Kasumi-1 (cell line): Measurements from ENCODE around the gene EXOC6B.
A peak's percentile ranks its signal among the peaks of the same experiment; 100 is the strongest.
"Not testable (repeated sequence)": the region's sequence is repeated elsewhere in the genome, so short reads cannot be mapped to it uniquely, and the experiment has no call there.

ENCODE experiments used
- DNase-seq, 2 experiments: peaks; one replicate each; lab custom pipeline; 2025; lab: John Stamatoyannopoulos, UW

Gene EXOC6B

DNA sequence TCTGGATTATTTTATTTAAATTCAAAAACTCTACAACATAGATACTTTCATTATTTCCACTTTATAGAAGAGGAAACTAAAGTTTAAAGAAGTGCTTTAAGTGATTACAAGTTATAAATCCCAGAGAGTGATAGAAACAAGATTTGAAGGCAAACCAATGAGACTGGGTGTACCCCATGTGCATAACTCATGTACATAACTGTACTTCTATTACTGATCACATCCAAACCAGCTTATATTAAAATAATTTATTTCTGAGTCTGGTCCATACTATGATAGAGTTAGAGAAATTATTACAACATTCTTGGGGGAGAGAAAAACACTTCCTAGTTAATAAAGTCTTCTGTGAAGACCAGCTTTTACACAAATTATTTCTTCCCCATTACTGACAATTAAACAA, 221.4 kb downstream of the EXOC6B start:
- DNase-seq: no peak

DNA sequence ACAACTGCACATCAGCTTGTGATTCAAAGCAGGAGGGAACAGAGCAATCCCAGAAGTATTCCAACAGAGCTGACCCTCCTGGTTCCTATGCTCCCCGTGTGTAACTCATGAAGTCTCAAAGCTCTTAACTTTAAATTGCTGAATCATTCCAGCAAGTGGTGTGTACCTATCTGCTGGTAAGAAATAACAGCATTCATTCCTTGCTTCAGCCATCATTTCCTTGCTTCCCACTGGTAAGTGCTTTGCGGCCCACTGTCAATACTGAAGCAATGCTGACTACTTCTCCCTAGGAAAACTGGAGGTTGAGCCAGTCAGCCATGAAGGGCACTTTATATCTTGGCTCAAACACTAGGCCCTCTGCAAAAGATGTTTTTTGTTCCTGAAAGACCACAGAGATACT, 222.4 kb downstream of the EXOC6B start:
- DNase-seq: no peak

DNA sequence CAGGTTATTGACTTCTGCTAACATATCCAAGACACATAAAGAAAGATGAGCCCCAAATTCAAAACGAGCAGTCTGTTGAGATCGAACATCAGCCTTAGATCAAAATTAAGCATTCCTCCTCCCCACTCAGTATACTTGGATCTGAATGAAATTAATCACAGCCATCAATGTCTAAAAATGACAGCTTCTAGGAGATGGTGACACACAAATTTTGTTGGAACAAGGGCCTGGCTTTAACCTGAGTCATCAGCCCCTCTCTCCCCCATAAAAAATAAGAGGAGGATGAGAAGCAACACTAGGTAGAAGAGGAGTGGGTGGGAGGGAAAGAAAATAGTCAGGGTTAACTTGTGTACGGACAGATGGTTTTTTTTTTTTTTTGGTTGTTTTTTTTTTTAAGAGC, 223.1 kb downstream of the EXOC6B start:
- DNase-seq: no peak

DNA sequence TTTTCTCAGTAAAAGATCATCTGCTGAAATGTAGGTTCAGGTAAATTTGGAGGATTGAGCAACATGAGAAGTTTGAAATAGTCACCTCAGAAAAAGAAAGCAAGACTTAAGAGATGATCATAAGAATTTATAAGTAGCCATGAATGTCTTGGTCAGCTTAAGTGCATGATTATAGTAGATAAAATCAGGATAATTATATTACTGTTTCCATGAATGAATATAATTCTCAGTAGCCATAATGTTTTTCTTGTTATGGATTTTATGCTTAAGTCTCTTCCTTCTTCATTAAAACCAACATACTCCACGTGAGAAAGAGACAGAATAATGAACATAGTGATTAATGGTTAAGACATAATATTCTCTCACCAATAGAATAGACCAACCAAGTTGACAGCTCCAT, 223.7 kb downstream of the EXOC6B start:
- DNase-seq: no peak

DNA sequence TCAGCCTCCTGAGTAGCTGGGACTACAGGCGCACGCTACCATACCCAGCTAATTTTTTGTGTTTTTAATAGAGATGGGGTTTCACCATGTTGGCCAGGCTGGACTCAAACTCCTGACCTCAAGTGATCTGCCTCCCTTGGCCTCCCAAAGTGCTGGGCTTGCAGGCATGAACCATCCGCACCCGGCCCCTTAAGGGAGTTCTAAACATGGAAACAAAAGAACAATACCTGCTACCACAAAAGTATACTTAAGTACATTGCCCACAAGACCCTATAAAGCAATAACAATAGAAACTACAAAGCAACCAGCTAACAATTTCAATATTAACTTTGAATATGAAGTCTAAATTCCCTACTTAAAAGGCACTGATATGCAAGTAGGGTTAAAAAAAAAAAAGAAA, 242.0 kb downstream of the EXOC6B start:
- DNase-seq: not testable (repeated sequence)

DNA sequence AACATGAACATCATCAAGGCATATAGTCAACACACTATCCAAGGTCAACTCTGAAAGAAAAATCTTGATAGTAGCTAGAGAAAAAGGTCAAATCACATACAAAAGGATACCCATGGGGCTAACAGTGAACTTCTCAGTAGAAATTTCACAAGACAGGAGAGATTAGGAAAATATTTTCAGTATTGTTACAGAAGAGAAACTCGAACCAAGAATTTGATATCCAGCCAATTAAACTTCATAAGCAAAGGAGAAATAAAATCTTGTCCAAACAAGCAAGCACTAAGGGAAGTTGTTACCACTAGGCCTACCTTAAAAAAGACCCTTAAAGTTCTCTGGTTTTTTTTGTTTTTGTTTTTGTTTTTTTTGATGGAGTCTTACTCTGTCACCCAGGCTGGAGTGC, 242.5 kb downstream of the EXOC6B start:
- no peak for DNase-seq

DNA sequence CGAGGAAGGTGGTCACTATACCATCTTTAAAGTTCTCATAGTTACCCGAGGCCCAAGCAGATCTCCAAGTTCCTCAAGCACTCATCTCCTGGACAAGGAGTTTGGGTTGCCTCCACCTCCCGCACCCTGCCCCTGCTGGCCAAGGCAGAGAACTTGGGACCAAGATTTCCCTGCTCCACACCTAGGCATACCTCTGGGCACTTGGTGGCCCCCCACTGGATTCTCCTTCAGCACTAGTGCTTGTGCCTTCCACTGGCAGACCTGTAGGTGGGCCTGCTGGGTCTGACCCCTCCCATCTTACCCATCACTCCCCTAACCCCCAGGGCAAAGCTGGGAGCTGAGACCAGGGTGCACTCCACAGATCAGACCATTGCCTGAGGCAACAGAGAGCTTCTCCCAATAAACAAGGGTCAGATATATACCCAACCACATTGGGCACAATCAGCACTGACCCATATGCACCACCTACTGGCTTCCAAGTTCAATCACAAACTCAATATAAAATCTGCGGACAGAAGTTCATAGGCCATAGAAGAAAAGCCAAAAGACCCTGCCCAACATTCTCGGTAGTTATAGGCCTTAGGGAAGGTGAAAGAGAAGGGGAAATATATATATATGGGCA, 244.2 kb downstream of the EXOC6B start:
- no peak for DNase-seq

DNA sequence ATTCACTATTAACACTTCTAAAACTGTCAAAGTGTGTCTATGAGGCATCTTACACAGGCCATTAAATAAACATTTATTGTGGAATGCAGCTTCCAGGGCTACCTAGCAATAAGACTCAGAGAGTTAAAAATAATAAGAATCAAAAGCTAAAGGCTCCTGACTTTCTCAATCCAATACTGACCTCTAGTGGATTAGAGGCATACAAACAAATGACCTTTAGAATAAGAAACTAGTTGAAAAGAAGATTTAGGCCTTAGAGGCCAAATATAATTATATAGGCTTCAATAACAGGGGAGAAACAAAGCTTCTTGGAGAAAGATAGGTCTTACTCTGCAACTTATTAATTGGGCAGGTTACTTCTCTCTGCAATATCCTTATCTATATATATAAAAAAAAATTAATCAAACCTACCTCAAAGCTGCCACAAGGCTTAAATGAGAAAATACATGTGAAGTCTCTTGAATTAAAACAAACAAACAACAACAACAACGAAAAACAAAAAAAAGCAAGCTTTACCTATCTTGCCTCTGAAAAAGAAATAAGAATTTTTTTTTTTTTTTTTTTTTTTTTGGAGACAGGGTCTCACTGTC, 246.1 kb downstream of the EXOC6B start:
- DNase-seq: peak; percentile 80 to 90

DNA sequence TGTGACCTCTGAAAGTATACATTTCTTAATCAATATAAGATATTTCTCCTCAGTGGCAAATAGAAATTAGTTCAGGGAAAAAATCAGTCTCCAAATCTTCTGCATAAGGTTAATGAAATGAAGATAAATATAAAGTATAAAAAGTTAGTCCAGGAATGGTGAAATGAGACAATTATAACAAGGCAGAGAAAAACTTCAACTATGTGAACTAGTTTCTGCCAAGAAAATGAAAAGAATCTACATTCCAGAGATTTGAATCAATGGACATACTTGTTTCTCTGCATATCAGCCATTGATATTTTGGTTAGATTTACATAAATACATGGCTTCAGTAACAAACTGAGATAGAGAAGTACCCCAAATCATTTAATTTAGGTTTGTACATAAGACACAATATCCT, 249.0 kb downstream of the EXOC6B start:
- no peak for DNase-seq

DNA sequence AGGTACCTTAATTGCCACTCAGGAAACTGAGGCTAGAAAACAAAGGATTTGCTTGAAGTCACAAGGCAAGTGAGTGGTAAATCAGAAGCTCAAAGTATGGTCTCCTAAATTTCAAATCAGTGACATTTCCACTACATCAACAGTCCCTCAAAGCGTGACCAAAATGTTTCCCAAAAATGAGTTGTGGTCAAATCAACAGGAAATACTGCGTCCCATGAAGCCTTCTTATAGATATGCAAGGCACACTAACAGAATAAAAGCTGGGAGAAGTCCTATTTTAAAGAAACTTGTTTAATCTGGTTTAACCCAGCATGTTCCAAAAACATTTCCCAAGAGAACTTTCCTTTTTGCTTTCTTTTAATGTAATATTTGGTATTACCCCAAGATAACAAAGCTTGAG, 249.4 kb downstream of the EXOC6B start:
- no peak for DNase-seq

DNA sequence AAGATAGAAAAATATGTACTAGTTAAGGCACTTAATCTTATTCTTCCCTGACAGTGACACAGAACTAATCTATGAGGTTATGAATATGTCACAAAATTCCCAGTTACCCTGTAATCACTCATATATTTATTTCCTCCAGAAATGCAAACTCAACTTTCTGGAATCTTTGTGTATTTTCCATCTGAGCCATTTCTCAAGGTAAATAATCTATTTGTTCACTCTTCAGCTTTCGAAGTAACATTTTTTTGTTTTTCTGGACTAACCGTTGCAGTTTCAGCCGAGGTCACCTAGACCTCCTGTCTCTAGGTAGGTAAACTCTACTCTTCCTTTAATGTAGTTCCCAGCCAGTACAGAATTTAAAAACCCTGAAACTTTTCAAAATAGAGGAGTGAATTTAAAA, 250.9 kb downstream of the EXOC6B start:
- no peak for DNase-seq

DNA sequence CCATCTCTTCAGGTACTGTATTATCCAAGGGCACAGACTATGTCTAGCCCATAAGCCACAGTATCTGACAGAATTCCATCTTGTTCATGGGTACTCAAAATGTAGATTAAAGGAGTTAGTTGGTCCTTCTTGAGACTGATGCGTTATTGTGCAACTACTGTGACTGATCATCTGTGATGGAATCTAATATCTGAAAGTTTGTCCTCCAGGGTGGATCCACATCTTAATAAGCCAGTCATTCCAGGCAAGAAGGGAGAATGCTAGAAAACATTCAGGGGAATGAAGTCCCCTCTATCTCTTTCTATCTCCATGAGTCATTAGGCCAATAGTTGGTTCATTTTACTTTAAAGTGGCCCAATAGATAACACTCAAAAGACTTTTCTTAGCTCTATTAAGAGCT, 252.6 kb downstream of the EXOC6B start:
- no peak for DNase-seq

DNA sequence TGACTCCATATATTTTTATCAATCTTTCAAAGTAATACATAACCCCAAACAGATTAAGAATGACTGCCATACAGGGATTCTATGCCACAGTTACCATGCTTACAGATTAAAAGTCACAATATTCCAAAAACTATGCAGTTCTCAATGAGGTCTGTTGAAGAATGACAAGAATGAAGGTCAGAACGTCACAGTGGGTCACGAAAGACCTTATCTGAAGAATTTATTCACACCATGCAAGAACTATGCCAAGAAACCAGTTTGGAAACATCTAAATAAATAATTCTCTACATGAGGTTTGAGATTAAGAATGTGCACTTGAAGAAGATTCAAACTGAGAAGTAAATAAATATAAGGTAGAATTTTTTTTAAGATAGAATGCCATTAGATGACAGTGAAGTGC, 253.3 kb downstream of the EXOC6B start:
- no peak for DNase-seq

DNA sequence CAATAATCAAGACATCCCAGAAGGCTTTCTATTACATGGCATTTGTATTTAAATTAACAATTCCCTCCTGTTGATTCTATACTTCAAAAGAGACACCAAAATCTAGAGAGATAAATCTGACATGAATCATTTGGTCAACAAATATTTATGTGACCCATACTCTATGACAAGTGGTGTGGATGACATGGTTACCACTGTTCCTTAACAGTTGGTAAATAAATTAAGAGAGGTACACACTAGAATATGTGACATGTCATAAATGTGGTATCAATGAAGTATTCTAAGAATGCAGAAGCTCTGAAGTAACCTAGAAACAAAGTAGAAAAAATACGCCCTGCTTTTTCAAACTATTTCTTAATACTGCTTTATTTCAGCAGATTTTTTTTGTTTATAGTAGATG, 255.4 kb downstream of the EXOC6B start:
- no peak for DNase-seq

DNA sequence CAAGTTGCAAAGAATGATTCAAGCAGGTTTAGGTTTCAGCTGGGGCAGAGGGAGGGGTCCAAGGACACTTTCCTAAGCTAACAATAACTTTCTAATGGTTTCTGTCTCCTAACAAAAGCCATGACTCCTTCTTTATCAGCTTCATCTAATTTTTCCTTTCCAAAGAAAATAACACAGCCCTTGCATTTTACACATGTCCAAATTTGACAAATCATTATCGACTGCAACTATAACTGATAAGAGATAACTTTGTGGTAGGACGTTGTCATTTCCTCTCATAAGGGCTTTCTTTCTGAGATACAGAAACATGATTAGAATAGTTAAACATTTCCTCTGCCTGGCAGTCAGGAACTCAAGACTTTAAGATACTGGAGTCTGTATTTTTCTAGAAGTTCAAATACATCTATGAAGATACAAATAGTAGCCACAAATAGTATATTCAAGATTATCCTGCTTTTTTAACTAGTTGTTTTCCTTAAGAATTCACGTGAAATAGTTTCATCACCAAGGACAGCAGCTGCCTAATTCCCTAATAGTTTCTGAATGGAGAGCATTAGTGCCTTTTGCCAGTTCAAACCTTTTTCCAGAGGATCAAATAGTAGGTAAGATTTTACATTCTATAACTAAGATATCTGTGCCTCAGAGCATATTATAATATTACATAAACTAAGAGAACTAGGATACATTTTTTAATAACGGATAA, 263.2 kb downstream of the EXOC6B start:
- peak in 1 of 2 experiments; percentile 2 for DNase-seq

DNA sequence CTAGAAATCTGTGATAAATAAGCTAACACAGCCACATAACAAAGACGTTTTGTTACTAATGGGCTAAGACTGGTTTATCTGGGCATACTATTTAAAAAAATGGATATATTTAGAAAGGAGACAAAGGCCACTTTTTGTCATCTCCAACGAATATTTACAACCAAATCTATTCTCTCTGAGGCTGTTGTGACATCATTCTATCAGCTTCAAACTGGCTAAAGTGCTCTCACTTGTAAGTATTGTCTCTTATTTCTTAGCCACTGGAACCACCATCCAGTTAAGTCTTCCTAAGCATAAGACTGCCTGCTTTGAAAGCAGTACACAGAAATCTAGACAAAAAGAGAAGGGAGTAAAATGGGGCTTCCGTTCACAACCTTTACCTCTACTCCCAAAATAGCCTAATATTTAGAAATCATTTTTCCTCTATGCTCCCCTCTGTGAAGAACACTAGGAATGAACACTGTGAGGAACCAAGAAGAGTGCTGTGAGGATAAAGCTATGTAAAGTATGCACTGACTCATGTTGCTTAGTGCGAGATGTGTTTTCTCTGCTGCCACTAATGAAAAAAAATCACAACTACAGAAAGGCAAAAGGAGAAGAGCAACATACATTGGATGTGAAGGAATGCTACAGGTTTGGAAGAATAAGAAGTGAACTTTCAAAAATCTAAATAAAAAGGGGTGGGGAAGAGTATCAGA, 264.1 kb downstream of the EXOC6B start:
- DNase-seq: no peak

DNA sequence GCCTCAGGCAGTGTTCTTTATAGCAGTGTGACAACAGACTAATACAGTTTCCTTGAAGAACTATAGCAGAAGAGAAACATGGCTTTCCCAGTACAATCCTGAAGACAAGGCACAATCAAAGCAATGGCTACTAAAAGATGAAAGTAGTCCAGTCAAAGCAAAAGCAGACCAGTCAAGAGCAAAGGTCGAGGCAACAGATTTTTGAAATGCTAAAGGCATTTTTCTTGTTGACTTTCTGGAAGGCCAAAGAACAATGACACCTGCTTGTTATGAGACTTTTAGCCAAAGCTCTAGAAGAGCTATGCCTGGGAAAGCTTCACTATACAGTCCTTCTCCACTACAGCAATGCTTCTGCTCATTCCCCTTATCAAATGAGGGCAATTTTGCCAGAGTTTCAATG, 269.9 kb downstream of the EXOC6B start:
- DNase-seq: no peak

DNA sequence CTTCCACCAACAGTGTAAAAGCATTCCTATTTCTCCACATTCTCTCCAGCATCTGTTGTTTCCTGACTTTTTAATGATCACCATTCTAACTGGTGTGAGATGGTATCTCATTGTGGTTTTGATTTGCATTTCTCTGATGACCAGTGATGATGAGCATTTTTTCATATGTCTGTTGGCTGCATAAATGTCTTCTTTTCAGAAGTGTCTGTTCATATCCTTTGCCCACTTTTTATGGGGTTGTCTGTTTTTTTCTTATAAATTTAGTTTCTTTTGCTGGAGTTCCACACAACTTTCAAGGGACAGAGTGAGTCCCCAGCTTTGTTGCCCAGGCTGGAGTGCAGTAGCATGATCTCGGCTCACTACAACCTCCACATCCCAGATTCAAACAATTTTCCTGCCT, 270.5 kb downstream of the EXOC6B start:
- DNase-seq: not testable (repeated sequence)

DNA sequence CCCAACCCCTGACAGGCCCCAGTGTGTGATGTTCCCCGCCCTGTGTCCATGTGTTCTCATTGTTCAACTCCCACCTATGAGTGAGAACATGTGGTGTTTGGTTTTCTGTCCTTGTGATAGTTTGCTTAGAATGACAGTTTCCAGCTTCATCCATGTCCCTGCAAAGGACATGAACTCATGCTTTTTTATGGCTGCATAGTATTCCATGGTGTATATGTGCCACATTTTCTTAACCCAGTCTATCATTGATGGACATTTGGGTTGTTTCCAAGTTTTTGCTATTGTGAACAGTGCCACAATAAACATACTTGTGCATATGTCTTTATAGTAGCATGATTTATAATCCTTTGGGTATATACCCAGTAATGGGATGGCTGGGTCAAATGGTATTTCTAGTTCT, 270.9 kb downstream of the EXOC6B start:
- not testable (repeated sequence) for DNase-seq

DNA sequence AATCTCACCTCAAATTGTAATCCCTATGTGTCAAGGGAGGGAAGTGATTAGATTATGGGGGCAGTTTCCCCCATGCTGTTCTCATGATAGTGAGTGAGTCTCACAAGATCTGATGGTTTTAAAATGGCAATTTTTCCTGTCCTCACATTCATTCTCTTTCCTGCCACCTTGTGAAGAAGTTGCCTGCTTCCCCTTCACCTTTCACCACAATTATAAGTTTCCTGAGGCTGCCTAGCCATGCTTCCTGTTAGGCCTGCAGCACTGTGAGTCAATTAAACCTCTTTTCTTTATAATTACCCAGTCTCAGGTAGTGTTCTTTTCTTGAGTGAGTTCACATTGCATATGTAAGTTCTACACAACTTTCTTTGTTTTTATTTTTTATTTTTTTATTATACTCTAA, 271.5 kb downstream of the EXOC6B start:
- peak; percentile 22 to 44 for DNase-seq

DNA sequence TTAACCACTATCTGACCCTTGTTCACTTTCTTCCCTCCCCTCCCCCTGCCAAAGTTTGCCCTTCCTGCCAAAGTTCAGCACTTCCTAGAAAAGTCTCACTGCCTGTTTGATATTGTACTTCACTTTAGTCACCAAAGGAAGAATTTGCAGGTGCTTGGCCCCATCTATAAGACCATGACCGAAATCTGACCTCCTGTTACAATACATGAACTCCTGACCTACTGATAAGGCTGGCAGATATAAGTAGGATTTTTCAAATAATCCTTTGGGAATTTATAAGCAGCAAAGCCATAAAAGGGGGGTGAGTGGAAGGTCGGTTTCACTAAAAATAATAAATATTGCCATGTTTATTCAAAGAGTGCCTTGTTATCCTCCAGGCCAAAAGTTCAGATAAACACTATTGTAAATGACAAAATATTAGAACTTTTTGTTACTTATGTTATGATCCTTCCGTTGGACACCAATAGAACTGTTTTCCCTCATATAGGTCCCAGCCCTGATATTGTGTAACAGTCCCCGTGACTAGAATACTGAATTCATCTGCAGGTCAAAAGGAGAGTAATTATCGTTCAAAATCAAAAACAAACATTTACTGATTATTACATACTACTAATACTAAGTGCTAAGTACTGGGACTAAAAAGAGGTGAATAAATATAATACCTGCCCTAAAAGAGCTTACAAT, 277.6 kb downstream of the EXOC6B start:
- no peak for DNase-seq

DNA sequence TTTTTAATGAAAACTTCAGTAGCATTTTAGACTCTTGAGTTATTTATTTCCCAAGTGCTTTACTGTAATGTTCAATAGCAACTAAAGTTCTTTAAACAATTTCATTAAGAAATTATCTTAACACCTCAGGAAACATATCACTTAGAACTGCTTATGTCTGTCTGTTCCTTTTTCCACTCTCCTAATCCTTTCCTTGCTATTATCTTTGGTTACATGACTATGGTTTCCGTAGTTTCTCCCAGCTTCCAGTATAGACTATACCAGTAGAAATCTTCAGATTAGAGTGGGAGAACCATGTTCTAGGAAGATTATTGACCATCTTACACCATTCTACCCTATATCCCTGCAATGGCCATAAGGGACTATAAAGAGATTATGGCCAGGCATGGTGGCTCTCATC, 280.0 kb downstream of the EXOC6B start:
- DNase-seq: no peak
